Lung microvascular endothelial cell (primary cell): ENCODE results near the gene FHOD1. TPM values are rescaled to one million over a fixed set of nuclear protein-coding genes. Genes with fewer than 3 reads are reported as not detected.
A peak's percentile ranks its signal among the peaks of the same experiment; 100 is the strongest.

Experiments
- DNase-seq, 2 donors: peaks; one replicate each; pipeline versions ENCODE4 v3.0.0 to v3.0.0-alpha.2; 2010; ENCODE audit warnings: low read depth in 2 of 2
- total RNA-seq: library from RNA; depleted of rRNA; stranded (reverse); fragments of >200 nt; gene quantifications from 2 replicates; pipeline ENCODE4 v1.2.1, GENCODE V29; 2014

The FHOD1 gene
- 12.0 and 23.4 TPM in 2 replicates for total RNA-seq

DNA sequence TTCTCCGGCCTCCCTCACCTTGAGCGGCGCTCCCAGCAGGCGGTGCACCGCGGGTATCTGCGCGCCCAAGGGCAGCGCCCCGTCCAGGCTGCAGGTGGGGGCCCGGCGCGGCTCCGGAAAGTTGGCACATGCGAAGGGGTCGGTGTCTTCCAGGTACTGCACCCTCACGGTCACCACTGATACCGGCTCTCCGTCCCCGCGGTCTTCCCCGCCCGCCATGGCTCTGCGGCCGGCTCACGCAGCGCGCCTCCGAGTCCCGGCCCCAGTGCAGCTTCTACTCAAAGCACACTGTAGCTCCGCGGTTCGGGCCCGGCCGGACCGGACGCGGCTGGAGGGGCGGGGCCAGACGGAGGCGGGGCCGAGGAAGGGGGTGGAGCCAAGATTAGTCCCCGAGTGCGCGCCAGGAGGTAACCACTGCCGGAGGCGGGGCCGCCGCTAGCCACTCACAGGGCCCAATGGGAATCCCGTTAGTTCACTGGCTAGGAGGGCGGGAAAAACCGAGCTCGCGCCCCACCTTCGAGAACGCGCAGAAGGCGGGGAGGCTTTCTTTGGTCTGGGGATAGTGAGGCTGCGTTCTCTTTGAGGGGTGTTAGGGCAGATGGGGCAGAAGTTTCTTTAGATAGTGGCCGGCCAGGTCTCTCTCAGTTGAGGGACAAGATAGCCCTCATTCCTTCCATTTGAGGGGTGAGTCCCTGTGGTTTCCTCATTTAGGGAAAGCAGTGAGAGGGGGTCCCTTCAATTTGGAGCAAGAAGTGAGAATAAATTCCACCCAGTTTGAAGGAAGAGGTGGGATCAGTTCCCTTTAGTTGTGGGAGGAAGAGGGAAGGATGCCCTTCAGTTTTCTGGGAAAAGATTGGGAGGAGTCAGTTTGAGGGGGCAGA, at the start of gene FHOD1:
Gene FHOD1 (minus strand): TSS at position 290 of the 881 bp plus-strand sequence. CDS start 71 bp downstream, at position 219.
- peak; percentile 62 to 97 for DNase-seq

DNA sequence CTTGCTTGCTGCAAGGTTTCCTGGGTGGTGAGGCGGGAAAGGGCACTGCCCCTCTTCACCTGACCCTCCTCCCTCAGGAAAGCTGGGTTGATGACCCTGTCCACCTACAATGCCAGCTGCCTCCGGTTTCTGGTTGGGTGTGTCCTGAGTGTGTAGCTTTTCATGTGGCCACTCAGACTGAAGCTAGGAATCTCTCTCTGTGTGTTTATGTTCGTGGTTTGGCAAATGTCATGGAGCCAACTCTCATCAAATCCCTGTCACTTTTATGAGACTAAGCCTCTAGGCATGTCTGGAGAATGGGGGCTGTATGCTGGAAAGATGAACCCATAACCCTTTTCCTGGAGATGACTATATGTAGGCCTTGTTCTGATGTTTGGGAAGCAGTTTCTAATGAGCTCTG, 49.1 kb upstream of the FHOD1 start:
- DNase-seq: peak in 1 of 2 donors; percentile 44

DNA sequence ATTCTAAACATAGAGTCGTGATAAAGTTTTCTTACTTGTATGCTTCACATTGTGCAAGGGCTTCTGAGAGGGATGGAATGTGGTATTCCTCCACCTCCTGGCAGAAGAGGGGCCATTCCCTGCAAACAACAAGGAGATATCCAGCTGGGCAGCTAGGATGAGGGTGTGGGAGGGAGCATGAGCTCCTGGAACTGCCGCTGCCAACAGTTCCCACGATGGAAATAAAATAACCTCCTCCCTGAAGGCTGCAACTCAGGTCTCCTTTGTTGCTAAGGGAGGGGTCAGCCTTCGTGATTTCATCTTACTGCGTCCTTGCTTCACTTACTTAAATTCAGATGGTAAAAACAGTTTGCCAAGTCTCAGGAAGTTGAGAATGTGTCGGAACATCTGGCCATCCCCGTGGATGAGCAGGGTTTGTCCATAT, 47.7 kb upstream of the FHOD1 start:
- no peak for DNase-seq

DNA sequence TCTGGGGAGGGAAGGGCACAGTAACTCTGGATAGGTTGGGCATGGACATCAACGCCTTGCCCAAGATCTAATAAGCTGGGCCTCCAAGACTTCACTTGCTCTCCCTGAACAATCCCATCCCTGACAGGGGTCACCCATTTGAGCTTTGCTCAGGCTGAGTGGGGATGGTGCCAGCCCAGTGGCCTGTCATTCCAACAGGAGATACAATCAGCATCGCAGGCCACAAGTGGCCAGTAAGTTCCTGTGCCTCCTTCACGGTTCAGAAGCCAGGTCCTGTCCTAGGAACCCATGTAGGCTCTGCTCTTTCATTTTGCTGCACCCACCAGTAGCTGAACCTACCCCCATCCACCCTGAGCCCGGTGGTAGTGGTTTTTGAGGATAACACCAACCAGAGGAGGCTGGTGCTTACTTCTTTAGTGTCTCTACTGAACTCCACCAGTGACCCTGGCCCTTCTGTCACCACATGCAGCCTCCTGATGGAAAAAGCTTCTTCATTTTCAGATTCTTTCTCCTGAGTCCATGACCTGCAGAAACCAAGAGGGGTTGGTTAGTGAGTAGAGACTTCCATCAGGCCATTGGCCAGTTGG, 47.0 kb upstream of the FHOD1 start:
- no peak for DNase-seq

DNA sequence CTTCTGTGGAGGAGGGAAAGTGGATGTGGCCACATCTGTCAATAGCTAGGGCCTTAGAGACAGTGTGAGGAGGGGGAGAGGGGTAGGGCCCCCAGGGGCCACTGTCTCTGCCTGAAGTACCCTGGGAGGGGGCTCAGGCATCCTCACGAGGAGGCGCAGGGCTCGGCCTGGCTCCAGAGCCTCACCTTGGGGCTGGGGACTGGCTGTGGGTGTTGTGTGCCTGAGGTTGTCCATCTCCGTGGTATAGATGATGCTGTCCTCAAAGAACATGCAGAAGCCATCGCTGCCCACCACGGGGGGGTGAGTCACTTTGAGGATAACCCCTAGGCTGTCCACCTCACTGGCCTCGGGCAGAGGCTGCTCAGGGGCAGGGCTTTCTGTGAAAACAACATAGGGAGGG, 44.2 kb upstream of the FHOD1 start:
- no peak for DNase-seq

DNA sequence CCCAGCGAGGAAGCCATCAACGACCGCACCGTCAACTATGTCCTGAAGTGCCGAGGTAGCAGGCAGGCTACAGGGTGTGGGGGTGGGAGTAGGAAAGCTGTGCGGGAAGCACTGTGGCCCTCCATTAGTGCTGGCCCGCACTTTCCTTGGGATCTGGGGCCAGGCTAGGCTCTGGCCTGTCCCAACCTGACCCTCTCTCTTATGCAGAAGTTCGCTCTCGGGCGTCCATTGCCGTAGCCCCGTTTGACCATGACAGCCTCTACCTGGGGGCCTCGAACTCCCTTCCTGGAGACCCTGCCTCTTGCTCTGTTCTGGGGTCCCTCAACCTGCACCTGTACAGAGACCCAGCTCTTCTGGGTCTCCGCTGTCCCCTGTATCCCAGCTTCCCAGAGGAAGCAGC, 40.7 kb upstream of the FHOD1 start:
- no peak for DNase-seq

DNA sequence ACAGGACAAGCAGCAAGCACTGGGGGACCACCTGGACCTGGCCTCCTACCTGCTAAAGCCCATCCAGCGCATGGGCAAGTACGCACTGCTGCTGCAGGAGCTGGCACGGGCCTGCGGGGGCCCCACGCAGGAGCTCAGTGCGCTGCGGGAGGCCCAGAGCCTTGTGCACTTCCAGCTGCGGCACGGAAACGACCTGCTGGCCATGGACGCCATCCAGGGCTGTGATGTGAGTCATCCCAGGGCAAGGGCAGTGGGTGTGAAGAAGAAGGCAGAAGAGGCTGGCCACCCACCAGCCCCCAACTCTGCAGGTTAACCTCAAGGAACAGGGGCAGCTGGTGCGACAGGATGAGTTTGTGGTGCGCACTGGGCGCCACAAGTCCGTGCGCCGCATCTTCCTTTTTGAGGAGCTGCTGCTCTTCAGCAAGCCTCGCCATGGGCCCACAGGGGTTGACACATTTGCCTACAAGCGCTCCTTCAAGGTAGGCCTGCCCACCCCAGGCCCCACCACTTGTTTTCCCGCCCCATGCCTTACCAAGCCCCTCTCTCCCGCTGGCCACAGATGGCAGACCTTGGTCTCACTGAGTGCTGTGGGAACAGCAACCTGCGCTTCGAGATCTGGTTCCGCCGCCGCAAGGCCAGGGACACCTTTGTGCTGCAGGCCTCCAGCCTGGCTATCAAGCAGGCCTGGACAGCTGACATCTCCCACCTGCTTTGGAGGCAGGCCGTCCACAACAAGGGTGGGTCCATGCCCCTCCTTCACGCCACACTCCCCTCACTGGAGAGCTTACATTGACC, 39.4 kb upstream of the FHOD1 start:
- no peak for DNase-seq

DNA sequence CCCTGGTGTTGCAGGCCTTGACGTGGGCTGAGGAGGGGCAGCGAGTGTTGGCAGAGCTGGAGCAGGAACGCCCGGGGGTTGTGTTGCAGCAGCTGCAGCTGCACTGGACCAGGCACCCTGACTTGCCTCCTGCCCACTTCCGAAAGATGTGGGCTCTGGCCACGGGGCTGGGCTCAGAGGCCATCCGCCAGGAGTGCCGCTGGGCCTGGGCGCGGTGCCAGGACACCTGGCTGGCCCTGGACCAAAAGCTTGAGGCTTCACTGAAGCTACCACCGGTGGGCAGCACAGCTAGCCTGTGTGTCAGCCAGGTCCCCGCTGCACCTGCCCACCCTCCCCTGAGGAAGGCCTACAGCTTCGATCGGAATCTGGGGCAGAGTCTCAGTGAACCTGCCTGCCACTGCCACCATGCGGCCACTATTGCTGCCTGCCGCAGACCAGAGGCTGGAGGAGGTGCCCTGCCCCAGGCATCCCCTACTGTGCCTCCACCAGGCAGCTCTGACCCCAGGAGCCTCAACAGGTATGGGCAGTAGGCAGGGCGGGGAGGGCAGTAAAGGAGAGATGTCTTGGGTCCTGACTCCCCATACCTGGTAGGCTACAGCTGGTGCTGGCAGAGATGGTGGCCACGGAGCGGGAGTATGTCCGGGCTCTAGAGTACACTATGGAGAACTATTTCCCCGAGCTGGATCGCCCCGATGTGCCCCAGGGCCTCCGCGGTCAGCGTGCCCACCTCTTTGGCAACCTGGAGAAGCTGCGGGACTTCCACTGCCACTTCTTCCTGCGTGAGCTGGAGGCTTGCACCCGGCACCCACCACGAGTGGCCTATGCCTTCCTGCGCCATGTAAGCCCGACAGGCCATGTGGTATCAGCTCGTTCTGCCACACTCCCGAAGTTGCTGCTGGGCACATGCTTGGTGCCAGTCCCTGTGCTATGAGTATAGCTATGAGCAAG, 37.7 kb upstream of the FHOD1 start:
- DNase-seq: peak; percentile 45 to 67

DNA sequence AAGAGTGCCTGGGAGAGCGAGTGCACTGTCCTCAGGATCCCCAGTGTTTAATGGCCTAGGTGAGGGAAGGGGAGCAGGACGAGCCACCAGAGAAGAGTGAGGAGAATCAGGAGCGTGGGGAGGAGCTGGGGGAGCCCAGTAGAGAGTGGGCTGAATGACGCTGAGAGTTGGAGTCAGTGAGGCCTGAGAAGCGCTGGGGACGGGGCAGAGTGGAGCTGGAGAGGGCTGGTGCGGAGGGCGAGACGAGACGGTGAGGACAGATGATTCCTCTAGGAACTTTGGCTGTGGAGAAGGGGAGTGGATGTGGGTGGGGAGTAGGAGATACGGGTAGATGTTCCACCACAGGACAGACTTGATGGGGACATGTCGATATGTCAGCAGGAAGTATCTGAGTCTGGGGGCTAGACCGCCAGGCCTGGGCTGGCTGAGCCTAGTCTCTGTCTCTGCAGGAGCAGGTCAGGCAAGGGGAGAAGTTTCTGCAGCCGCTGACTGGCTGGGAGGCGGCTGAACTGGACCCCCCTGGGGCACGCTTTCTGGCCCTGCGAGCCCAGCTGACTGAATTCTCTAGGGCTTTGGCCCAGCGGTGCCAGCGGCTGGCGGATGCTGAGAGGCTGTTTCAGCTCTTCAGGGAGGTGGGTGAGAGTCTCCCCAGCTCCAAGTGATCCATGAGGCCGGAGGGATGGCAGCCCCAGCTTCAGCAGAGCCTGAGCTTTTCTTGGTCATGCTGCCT, 36.7 kb upstream of the FHOD1 start:
- DNase-seq: no peak

DNA sequence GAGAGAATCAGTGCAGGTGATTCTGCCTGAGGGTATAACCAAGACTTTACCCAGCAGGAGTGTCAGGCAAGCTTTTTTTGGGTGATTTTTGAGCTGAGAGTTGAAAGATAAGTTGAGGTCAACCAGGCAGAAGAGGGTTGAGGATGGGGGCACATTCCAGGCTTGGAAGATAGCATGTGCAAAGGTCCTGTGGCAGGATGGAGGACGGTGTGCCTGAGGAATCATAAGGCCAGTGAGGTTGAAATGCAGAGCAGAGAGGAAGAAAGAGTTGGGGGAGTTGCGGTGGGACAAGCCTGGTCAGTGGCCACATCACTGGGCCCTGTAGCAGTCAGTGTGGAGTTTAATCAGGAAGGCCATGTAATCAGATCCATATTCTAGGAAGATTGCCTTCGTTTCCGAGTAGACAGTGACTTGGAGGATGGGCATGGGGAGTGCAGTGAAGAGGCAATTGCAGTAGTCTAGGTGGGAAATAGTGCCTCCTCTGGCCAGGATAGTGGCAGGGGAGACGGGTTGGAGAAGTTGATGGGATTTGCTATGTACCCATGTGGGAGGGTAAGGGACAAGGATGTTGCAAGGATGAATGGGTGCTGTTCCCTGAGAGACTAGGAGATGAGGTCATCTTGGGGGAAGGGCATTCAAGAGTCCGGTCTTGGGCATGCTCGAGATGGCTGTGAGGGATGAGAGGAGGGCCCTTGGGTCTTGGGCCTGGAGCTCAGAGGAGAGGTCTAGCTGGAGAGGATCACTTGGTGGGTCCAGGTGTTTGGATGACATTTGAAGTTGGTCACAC, 36.0 kb upstream of the FHOD1 start:
- DNase-seq: peak in 1 of 2 donors; percentile 30

DNA sequence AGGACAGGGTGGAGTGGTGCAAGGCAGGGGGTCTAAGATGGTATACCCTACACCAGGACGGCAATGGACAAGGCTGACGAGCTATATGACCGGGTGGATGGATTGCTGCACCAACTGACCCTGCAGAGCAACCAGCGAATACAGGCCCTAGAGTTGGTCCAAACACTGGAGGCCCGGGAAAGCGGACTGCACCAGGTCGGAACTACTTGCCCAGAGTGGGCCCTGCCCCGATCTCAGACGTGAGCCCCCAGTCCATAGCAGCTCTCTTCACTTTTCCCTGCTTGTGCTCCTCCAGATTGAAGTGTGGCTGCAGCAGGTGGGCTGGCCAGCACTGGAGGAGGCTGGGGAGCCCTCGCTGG, 35.1 kb upstream of the FHOD1 start:
- DNase-seq: no peak

DNA sequence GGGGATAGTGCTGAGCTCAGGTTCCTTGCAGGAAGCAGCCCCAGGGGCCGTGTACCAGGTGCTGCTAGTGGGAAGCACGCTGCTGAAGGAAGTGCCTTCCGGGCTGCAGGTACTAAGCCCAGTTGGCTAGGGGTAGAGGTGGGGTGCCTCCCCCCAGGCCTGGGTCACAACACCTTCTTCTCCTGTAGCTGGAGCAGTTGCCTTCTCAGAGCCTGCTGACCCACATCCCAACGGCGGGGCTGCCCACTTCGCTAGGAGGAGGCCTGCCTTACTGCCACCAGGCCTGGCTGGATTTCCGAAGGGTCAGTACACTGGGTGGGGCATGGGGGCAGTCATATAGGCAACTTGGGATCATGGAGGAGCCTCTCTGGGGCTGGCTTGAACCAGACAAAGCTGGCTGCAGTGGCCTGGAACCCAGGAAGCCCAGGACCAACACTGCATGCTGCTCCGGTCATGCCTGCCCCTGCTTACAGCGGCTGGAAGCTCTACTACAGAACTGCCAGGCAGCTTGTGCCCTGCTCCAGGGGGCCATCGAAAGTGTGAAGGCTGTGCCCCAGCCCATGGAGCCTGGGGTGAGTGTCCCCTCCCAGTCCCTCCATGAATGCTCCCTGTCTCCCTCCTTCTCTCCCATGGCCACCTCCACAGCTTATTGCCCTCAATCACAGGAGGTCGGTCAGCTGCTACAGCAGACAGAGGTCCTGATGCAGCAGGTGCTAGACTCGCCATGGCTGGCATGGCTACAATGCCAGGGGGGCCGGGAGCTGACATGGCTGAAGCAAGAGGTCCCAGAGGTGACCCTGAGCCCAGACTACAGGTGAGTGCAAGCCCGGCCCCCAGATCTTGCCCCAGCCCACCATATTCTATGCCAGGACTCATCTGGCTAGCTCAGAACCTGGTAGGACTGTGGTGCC, 34.5 kb upstream of the FHOD1 start:
- no peak for DNase-seq

DNA sequence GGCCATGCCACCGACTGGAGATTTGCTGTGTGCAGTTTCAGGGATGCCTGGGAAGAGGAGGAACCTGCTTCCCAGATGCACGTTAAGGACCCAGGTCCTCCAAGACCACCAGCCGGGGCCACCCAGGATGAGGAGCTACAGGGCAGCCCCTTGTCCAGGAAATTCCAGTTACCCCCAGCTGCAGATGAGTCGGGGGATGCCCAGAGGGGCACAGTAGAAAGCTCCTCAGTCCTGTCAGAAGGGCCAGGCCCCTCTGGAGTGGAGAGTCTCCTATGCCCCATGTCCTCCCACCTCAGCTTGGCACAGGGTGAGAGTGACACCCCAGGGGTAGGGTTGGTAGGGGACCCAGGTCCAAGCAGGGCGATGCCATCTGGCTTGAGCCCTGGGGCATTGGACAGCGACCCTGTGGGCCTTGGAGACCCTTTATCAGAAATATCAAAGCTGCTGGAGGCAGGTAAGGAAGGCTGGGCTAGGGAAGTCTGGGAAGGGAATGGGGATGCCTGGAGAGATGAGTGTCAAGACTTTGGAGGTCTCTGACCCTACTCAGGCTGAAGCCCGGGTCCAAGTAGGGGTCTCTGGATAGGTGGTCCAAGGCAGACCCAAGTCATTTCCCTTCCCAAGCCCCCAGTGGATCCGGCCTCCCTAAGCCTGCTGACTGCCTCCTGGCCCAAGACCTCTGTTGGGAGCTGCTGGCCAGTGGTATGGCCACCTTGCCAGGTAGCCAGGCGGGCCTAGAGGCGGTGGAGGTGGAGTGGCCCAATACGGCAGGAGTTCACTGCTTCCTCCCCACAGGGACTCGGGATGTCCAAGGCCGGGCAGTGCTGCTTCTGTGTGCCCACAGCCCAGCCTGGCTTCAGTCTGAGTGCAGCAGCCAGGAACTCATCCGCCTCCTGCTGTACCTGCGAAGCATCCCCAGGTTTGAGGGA, 33.1 kb upstream of the FHOD1 start:
- no peak for DNase-seq

DNA sequence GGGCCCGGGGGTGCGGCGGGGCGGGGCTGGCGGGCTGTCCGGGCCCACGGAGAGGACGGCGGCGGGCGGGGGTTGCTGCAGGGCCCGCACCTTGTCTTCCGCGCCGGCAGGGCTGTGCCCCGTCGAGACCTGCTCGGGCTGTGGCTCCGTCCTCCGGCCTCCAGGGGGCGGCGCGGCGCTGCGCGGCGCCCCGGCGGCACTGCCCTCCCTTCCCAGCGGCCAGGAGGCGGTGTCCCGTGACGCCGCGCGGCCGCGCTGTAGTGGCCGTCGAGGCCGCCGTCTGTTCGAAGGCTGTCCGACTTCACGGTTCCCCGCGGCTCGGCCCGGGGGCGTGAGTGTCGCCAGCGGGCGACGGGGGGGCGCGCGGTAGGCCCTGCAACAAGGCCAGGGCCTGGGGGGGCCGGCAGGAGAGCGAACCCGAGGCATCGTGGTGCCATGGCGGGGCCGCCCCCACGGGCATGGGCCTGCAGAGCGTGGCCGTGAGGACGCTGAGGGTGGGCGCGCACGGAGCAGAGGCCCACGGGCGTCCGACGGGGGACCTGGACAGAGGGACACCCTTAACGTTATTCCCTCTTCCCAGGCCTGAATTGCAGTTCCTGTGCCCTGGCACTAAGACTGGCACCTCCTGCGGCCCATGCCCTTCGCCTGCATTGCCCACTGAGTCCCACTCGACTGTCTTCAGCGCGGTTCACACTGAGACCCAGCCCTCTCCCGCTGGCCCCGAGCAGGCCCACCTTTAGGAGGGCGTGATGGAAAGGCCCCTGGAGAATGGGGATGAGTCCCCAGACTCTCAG, 32.2 kb upstream of the FHOD1 start, which contains the start of gene PLEKHG4:
Gene PLEKHG4 (plus strand): TSS at position 237 of the 794 bp plus-strand sequence. CDS start 513 bp downstream, at position 750.
- DNase-seq: peak; percentile 82 to 83

DNA sequence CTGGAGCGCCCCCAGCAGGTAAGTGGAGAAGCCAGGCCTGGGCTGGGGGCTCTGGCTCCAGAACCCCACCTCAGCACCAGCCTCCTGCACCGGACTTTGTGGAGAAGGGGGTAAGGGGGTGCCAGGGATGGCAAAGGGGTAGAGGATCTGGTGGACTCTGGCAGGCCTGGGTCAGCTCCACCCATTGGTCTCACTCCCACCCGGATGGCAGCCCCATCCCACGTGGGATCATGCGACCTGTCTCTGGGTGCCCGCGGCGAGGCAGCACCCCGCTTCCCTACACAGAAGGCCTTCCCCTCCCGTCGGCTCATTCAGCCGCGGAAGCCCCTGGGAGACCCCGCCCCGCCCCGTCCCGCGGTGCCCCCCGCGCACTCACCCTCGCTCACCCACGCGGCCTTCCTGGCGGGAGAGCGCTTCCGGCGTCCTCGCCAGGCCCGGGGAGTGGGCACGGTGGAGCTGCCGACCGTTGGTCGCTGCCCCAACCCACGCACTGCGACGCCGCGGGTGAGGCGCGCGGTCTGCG, 31.6 kb upstream of the FHOD1 start:
- peak in 1 of 2 donors; percentile 27 for DNase-seq
